WERI-Rb-1 (cell line): Measurements from ENCODE around the gene LRCH4.

ENCODE experiments used
- DNase-seq: peaks from one replicate; pipeline ENCODE4 v3.0.0-alpha.2; 2020
- H3K27ac ChIP-seq: fragments of 250-450 bp; sonication (Bioruptor Pico); 2 replicates; pipeline ENCODE4 v1.5.1; 2020; ENCODE audit warnings: mild to moderate bottlenecking, moderate library complexity
- H3K27me3 ChIP-seq: fragments of 250-450 bp; sonication (Bioruptor Pico); 2 replicates; pipeline ENCODE4 v1.5.1; 2021; ENCODE audit warnings: mild to moderate bottlenecking, low read depth, moderate library complexity; ENCODE audit not compliant: insufficient read depth, severe bottlenecking
- H3K36me3 ChIP-seq: fragments of 250-450 bp; sonication (Bioruptor Pico); 2 replicates; pipeline ENCODE4 v1.5.1; 2020; ENCODE audit warnings: mild to moderate bottlenecking, moderate library complexity
- H3K4me3 ChIP-seq: 2 replicates; pipeline ENCODE4 v1.5.1; 2011; ENCODE audit warnings: low read depth, mild to moderate bottlenecking, control low read depth, low read length
- H3K9me3 ChIP-seq: fragments of 250-450 bp; sonication (Bioruptor Pico); 2 replicates; pipeline ENCODE4 v1.5.1; 2021; ENCODE audit warnings: mild to moderate bottlenecking, moderate library complexity; ENCODE audit not compliant: severe bottlenecking
- CTCF ChIP-seq: IDR thresholded peaks from 2 replicates; pipeline ENCODE4 v1.5.1; 2011; ENCODE audit warnings: low read depth, mild to moderate bottlenecking, control low read depth, inconsistent platforms, low read length

Gene LRCH4

GRCh38 chr7:100609958-100610357 lies 24.0 kb upstream of the LRCH4 start:
- no peak for TF ChIP-seq CTCF
- peaks cover 8% of the 10 kb centered on the region for H3K27me3 ChIP-seq
- DNase-seq, result no peak
- H3K9me3 ChIP-seq, result no peaks in the 10 kb centered on the region
- no peaks in the 10 kb centered on the region for H3K36me3 ChIP-seq
- no peak overlapping the region for H3K4me3 ChIP-seq
- H3K27ac ChIP-seq, result no peak overlapping the region

- DNase-seq, result no peak
- Histone ChIP-seq H3K36me3 (no peaks in the 10 kb centered on the region), H3K27me3 (peaks cover 8% of the 10 kb centered on the region), H3K27ac (no peak overlapping the region), H3K9me3 (no peaks in the 10 kb centered on the region), H3K4me3 (no peak overlapping the region)
- TF ChIP-seq CTCF, result no peak
These were observed 21.2 kb upstream of the LRCH4 start for GRCh38 chr7:100607111-100607510.

- Histone ChIP-seq H3K4me3 (no peak overlapping the region), H3K36me3 (no peaks in the 10 kb centered on the region), H3K27ac (no peak overlapping the region), H3K27me3 (peaks cover 8% of the 10 kb centered on the region), H3K9me3 (no peaks in the 10 kb centered on the region)
- DNase-seq, result no peak
- no peak for TF ChIP-seq CTCF
These were observed 20.4 kb upstream of the LRCH4 start for GRCh38 chr7:100606313-100606712.

- H3K27ac ChIP-seq, result no peak overlapping the region
- H3K9me3 ChIP-seq, result no peaks in the 10 kb centered on the region
- no peak for TF ChIP-seq CTCF
- peak overlapping the region; percentile 83 for H3K4me3 ChIP-seq
- no peak for DNase-seq
- H3K27me3 ChIP-seq, result peaks cover 8% of the 10 kb centered on the region
- no peaks in the 10 kb centered on the region for H3K36me3 ChIP-seq
These were observed 19.3 kb upstream of the LRCH4 start for GRCh38 chr7:100604976-100605911.

- H3K27ac ChIP-seq, result peak overlapping the region; percentile 48
- H3K36me3 ChIP-seq, result no peaks in the 10 kb centered on the region
- H3K4me3 ChIP-seq, result peak overlapping the region; percentile 83
- DNase-seq, result peak; percentile 82
- H3K9me3 ChIP-seq, result no peaks in the 10 kb centered on the region
- peak; percentile 54; the same call in 1 of the 2 replicates for TF ChIP-seq CTCF
- peaks cover 8% of the 10 kb centered on the region for H3K27me3 ChIP-seq
These were observed 18.4 kb upstream of the LRCH4 start for GRCh38 chr7:100604028-100604975.
